HG03039 (cell line): ENCODE data around the gene MET.

Experiments used
- ATAC-seq: cut with Tn5 transposase; IDR thresholded peaks from one replicate; pipeline ENCODE4 v1.9.1; 2021; ENCODE audit warnings: mild to moderate bottlenecking, moderate library complexity; ENCODE audit not compliant: unreplicated experiment

The MET gene

DNA sequence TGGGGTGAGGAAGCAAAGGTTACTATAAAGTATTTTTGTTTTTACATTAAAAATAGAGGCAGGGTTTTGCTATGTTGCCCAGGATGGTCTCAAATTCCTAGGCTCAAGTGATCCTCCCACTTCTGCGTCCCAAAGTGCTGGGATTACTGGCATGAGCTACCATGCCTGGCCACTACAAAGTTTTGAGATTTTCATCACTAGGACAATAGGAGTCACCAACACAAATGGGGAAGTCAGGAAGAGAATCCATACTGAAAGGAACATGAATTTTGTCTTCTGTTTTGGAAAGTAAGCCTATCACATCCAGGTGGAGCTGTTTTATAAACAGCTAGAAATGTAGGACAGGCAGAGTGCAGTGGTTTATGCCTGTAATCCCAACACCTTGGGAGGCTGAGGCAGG, 170.4 kb downstream of the MET start:
- no peak for ATAC-seq

DNA sequence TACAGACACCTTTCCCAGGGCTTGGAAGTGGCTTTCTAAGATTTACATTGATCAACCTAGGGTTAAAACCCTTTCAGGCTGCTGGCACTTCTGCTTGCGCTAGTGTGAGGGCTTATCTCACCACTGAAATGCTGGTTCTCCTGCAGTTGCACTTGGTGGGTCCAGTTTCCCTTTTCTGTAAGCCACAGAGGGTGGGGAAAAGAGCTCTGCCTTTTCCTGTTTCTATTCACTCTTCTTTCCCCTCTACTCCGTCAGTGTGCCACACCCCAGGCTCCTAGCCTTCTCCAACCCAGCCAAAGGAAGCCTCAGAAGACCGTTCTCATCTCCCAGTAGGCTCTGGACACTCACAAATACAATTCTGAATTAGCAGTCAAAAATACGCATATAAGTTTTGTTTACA, 171.4 kb downstream of the MET start:
- no peak for ATAC-seq
